Measurements from ENCODE around the gene TLR6. TPM values are rescaled to one million over a fixed set of nuclear protein-coding genes. Genes with fewer than 3 reads are reported as not detected.

TLR6 gene
- total RNA-seq, 4 donors from 2014 or later, result 1.4 to 3.0 (median 1.8) TPM

DNA sequence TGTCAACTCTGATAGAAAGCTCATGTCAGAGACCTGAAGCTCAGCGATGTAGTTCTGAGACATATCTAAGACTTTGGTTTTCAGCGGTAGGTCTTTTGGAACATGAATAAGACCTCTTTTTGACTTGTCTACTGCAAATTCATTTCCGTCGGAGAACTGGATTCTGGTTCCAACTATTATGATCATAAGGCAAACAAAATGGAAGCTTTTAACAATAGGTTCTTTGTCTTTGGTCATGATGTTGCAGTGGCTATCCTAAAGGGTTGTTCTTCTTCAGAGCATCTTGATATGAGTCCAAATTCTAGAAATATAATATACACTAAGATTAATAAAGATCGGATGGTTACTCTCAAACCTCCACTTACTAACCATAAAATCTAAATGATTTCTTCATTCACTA lies 27.4 kb downstream of the TLR6 start:
- Histone ChIP-seq H3K27me3 (no peaks in the 10 kb centered on the region), H3K36me3 (no peaks in the 10 kb centered on the region), H3K9me3 (no peaks in the 10 kb centered on the region), H3K27ac (peak overlapping the region in 1 of 3 donors; percentile 56), H3K4me1 (peaks cover 14 to 15% of the 10 kb centered on the region in 2 donors), H3K4me3 (replicated peaks in 1 of 3) (no peak overlapping the region)
- TF ChIP-seq POLR2A (IDR thresholded peaks at IDR 0.05), result no peak
- TF ChIP-seq, protein P1, sequence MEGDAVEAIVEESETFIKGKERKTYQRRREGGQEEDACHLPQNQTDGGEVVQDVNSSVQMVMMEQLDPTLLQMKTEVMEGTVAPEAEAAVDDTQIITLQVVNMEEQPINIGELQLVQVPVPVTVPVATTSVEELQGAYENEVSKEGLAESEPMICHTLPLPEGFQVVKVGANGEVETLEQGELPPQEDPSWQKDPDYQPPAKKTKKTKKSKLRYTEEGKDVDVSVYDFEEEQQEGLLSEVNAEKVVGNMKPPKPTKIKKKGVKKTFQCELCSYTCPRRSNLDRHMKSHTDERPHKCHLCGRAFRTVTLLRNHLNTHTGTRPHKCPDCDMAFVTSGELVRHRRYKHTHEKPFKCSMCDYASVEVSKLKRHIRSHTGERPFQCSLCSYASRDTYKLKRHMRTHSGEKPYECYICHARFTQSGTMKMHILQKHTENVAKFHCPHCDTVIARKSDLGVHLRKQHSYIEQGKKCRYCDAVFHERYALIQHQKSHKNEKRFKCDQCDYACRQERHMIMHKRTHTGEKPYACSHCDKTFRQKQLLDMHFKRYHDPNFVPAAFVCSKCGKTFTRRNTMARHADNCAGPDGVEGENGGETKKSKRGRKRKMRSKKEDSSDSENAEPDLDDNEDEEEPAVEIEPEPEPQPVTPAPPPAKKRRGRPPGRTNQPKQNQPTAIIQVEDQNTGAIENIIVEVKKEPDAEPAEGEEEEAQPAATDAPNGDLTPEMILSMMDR (IDR thresholded peaks at IDR 0.05), result no peak
- intact Hi-C loops (cut with DNase I), result no loop called here
- WGBS, 2 donors, result 93 to 94% methylated on average over 5 of the region's 5 CpGs
- DNase-seq, result no peak

DNA sequence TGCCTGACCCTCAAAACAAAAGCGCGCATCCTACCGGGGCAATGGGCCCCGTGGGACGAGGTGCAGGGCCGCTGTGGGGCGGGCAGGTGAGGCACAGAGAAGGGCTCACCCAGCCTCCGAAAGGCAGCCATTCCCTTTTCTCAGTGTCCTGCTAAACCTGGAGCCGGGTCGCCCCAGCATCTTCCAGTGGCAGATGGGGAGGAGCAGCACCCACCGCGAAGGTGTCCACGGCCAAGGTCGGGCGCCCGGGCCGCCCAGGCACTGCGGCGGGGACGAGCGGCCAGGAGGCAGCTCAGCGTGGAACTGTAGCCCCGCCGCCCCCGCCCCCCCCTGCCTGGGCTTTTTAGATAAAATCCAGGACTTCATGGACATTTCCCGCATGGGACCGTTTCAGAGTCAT lies 32.9 kb downstream of the TLR6 start:
- Histone ChIP-seq H3K36me3 (no peaks in the 10 kb centered on the region), H3K27me3 (no peaks in the 10 kb centered on the region), H3K9me3 (no peaks in the 10 kb centered on the region), H3K27ac (no peak overlapping the region), H3K4me3 (replicated peaks in 1 of 3) (no peak overlapping the region), H3K4me1 (no peaks in the 10 kb centered on the region)
- DNase-seq, result no peak
- 91 to 93% methylated on average over 20 to 27 of the region's 27 CpGs for WGBS, 2 donors
- TF ChIP-seq, protein P1 (IDR thresholded peaks at IDR 0.05), result no peak
- TF ChIP-seq POLR2A (IDR thresholded peaks at IDR 0.05), result no peak
- intact Hi-C loops (cut with DNase I), result no loop called here

DNA sequence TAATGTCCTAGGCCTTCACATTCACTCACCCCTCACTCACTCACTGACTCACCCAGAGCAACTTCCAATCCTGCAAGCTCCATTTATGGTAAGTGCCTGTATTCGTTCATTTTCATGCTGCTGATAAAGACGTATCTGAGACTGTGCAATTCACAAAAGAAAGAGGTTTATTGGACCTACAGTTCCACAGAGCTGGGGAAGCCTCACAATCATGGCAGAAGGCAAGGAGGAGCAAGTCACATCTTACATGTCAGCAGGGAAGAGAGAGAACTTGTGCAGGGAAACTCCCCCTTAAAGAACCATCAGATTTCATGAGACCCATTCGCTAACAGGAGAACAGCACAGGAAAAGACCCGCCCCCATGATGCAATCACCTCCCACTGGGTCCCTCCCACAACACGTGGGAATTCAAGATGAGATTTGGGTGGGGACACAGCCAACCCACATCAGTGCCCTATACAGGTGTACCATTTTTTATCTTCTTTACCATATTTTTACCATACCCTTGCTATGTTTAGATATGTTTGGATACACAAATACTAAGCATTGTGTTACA lies 33.8 kb downstream of the TLR6 start:
- Histone ChIP-seq H3K27ac (no peak overlapping the region), H3K36me3 (no peaks in the 10 kb centered on the region), H3K9me3 (no peaks in the 10 kb centered on the region), H3K4me1 (no peaks in the 10 kb centered on the region), H3K27me3 (no peaks in the 10 kb centered on the region), H3K4me3 (replicated peaks in 1 of 3) (no peak overlapping the region)
- TF ChIP-seq, protein P1 (IDR thresholded peaks at IDR 0.05), result no peak
- TF ChIP-seq POLR2A (IDR thresholded peaks at IDR 0.05), result no peak
- intact Hi-C loops (cut with DNase I), result no loop called here
- no peak for DNase-seq
- 87 to 93% methylated on average over 5 of the region's 5 CpGs for WGBS, 2 donors

DNA sequence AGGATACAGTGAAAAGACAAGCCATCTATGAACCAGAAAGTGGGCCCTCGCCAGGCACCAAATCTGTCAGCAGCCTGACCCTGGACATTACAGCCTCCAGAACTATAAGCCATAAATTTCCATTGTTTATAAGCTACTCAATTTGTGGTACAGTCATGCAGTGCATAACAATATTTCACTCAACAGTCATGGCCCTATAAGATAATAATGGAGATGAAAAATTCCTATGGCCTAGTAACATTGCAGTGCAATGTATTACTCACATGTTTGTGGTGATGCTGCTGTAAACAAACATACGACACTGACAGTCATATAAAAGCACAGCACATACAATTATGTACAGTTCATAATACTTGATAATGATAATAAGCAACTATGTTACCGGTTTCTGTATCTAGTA lies 34.9 kb downstream of the TLR6 start:
- no peaks in the 10 kb centered on the region for H3K36me3 ChIP-seq
- H3K27me3 ChIP-seq, result no peaks in the 10 kb centered on the region
- H3K27ac ChIP-seq, result no peak overlapping the region
- no peaks in the 10 kb centered on the region for H3K4me1 ChIP-seq
- intact Hi-C loops (cut with DNase I), result no loop called here
- TF ChIP-seq, protein P1 (IDR thresholded peaks at IDR 0.05), result no peak
- no peak for TF ChIP-seq POLR2A (IDR thresholded peaks at IDR 0.05)
- no peaks in the 10 kb centered on the region for H3K9me3 ChIP-seq
- H3K4me3 ChIP-seq (replicated peaks in 1 of 3), result no peak overlapping the region
- no peak for DNase-seq
- WGBS, 2 donors, result 89 to 93% methylated on average over 3 of the region's 3 CpGs

DNA sequence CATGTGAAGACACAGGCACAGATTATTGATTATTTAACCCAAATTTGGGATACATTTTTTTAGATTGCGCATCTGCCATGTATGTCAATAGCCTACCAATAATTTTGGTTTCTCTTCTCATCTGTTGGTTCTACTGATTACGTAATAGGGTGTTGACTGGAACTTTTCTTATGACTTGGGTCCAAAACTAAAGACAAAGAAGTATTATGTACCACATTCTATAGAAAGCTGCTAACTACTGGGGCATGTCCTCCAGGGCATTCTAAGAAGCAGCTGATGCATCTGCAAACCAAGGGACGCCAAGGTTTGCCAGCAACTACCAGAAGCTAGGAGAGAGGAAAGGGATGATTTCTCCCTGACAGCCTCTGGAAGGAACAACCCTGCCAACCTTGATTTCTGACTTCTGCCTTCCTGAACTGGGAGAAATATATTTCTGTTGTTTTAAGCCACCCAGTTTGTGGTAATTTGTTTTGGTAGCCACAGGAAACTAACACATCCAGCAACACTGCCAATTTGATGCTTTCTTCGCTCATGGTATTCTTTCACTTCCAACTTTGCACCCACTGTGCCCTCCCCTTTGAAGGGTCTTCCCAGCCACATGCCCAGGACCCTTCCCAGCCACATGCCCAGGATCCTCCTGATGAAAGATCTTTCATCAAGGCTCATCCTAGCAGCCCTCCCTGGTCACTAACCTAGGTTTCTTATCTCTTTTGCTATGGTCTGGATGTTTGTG lies 36.1 kb downstream of the TLR6 start:
- Histone ChIP-seq H3K9me3 (no peaks in the 10 kb centered on the region), H3K36me3 (no peaks in the 10 kb centered on the region), H3K27me3 (no peaks in the 10 kb centered on the region), H3K4me1 (no peaks in the 10 kb centered on the region), H3K4me3 (replicated peaks in 1 of 3) (no peak overlapping the region), H3K27ac (no peak overlapping the region)
- WGBS, 2 donors, result 84 to 86% methylated on average over 4 of the region's 4 CpGs
- intact Hi-C loops (cut with DNase I), result no loop called here
- no peak for DNase-seq
- TF ChIP-seq POLR2A (IDR thresholded peaks at IDR 0.05), result no peak
- TF ChIP-seq, protein P1 (IDR thresholded peaks at IDR 0.05), result no peak

Data from thyroid gland (tissue), 4 donors.